Measurements from ENCODE around the gene CCNL2. TPM values are rescaled to one million over a fixed set of nuclear protein-coding genes. Genes with fewer than 3 reads are reported as not detected.
"Not testable (repeated sequence)": the region's sequence is repeated elsewhere in the genome, so short reads cannot be mapped to it uniquely, and the experiment has no call there.

Gene CCNL2
- total RNA-seq, 1 donor from 2014 or later, result 55.3 TPM

DNA sequence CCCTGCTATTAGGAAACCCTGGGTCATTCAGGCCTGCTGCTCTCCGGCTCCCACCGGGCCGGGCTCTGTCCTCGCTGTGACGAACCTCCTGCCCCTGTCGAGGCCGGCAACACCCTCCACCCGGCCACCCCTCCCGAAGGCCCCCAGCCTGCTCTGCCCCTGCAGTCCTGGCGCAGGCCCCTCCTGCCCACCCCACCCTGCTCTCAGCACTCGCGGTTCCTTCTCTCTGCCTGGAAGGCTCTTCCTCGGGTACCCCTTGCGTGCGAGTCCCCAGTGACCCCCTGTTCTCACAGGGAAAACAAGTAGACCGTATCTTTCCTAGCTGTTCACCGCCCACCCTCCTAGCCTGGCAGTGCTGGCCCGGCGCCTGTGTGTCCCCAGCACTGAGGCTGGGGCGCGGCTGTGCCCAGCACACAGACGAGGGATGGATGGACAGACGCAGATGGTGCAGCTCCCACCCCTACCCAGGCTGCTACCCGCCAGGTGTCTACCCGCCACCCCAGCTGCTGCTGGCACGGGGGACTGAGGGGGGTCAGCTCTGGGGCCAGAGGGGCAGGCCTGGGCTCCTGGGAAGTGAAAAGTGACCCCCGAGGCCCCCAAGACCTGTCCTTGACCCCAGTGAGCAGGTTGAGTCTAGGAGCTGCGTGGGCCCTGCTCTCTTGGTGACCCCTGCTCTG, 33.3 kb upstream of the CCNL2 start:
- Histone ChIP-seq H3K36me3 (ENCODE audit: control insufficient read depth in 3 of 3, insufficient read depth in 3 of 3, low read length in 3 of 3) (no peaks in the 10 kb centered on the region), H3K9ac (ENCODE audit: low read depth in 1 of 3, low read length in 3 of 3) (peak overlapping the region in 1 of 3 donors; percentile 45), H3K27ac (ENCODE audit: low read depth, low read length) (peak overlapping the region; percentile 82), H3K27me3 (ENCODE audit: control insufficient read depth in 3 of 3, insufficient read depth in 3 of 3, low read length in 3 of 3) (peaks cover 0 to 31% (median 16%) of the 10 kb centered on the region in 3 donors), H3K4me1 (ENCODE audit: control insufficient read depth in 3 of 3, insufficient read depth in 3 of 3, low read length in 3 of 3) (peaks cover 57 to 66% (median 64%) of the 10 kb centered on the region in 3 donors), H3K9me3 (ENCODE audit: control insufficient read depth in 3 of 3, low read length in 3 of 3) (no peaks in the 10 kb centered on the region), H3K4me3 (ENCODE audit: low read length in 3 of 3) (no peak overlapping the region)

DNA sequence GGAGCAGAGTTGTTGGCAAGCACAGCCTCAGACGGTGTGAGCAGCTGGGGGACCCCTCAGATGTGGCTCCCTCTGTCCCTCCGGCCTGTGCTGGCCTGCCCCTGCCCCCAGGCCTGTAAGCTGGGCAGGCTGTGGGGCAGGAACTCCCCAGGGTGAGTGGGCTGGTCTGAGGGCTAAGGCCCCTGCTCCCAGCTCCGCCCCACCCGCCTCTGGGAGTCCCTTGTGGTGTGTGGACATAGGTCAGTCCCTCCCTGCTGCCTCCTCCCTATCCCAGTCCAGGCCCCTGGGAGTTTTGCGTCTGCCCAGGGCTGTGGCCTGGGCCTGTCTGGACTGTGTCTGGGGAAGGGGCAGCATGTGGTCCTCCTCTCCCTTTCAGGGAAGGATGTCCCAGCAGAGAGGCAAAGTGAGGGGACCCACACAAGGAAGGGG, 32.7 kb upstream of the CCNL2 start:
- Histone ChIP-seq H3K4me3 (ENCODE audit: low read length in 3 of 3) (no peak overlapping the region), H3K9me3 (ENCODE audit: control insufficient read depth in 3 of 3, low read length in 3 of 3) (no peaks in the 10 kb centered on the region), H3K9ac (ENCODE audit: low read depth in 1 of 3, low read length in 3 of 3) (peak overlapping the region in 1 of 3 donors; percentile 33), H3K36me3 (ENCODE audit: control insufficient read depth in 3 of 3, insufficient read depth in 3 of 3, low read length in 3 of 3) (no peaks in the 10 kb centered on the region), H3K4me1 (ENCODE audit: control insufficient read depth in 3 of 3, insufficient read depth in 3 of 3, low read length in 3 of 3) (peaks cover 54 to 62% (median 59%) of the 10 kb centered on the region in 3 donors), H3K27me3 (ENCODE audit: control insufficient read depth in 3 of 3, insufficient read depth in 3 of 3, low read length in 3 of 3) (peaks cover 0 to 26% (median 10%) of the 10 kb centered on the region in 3 donors), H3K27ac (ENCODE audit: low read depth, low read length) (peak overlapping the region; percentile 82)

- no peaks in the 10 kb centered on the region for H3K9me3 ChIP-seq (ENCODE audit: control insufficient read depth in 3 of 3, low read length in 3 of 3)
- H3K27me3 ChIP-seq (ENCODE audit: control insufficient read depth in 3 of 3, insufficient read depth in 3 of 3, low read length in 3 of 3), result peaks cover 0 to 20% (median 8%) of the 10 kb centered on the region in 3 donors
- no peak overlapping the region for H3K4me3 ChIP-seq (ENCODE audit: low read length in 3 of 3)
- H3K9ac ChIP-seq (ENCODE audit: low read depth in 1 of 3, low read length in 3 of 3), result peak overlapping the region in 1 of 3 donors; percentile 33
- peaks cover 48 to 55% (median 54%) of the 10 kb centered on the region in 3 donors for H3K4me1 ChIP-seq (ENCODE audit: control insufficient read depth in 3 of 3, insufficient read depth in 3 of 3, low read length in 3 of 3)
- no peaks in the 10 kb centered on the region for H3K36me3 ChIP-seq (ENCODE audit: control insufficient read depth in 3 of 3, insufficient read depth in 3 of 3, low read length in 3 of 3)
- H3K27ac ChIP-seq (ENCODE audit: low read depth, low read length), result peak overlapping the region; percentile 82
These were observed 32.1 kb upstream of the CCNL2 start for GRCh38 chr1:1430992-1431844.

- peak overlapping the region in 2 of 3 donors; percentile 40 to 51 for H3K9ac ChIP-seq (ENCODE audit: low read depth in 1 of 3, low read length in 3 of 3)
- peaks cover 0 to 17% (median 5%) of the 10 kb centered on the region in 3 donors for H3K27me3 ChIP-seq (ENCODE audit: control insufficient read depth in 3 of 3, insufficient read depth in 3 of 3, low read length in 3 of 3)
These were observed 31.2 kb upstream of the CCNL2 start for GRCh38 chr1:1430114-1430982.

GRCh38 chr1:1429671-1430073, 30.5 kb upstream of the CCNL2 start:
- Histone ChIP-seq H3K9ac (ENCODE audit: low read depth in 1 of 3, low read length in 3 of 3) (no peak overlapping the region), H3K36me3 (ENCODE audit: control insufficient read depth in 3 of 3, insufficient read depth in 3 of 3, low read length in 3 of 3) (no peaks in the 10 kb centered on the region), H3K4me3 (ENCODE audit: low read length in 3 of 3) (no peak overlapping the region), H3K4me1 (ENCODE audit: control insufficient read depth in 3 of 3, insufficient read depth in 3 of 3, low read length in 3 of 3) (peaks cover 36 to 44% (median 42%) of the 10 kb centered on the region in 3 donors), H3K9me3 (ENCODE audit: control insufficient read depth in 3 of 3, low read length in 3 of 3) (no peaks in the 10 kb centered on the region), H3K27me3 (ENCODE audit: control insufficient read depth in 3 of 3, insufficient read depth in 3 of 3, low read length in 3 of 3) (peaks cover 0 to 12% (median 5%) of the 10 kb centered on the region in 3 donors), H3K27ac (ENCODE audit: low read depth, low read length) (peak overlapping the region; percentile 72)

More at GRCh38 chr1:1430114-1430982, 31.2 kb upstream of the CCNL2 start:
- H3K9me3 ChIP-seq (ENCODE audit: control insufficient read depth in 3 of 3, low read length in 3 of 3), result no peaks in the 10 kb centered on the region
- peaks cover 43 to 50% (median 49%) of the 10 kb centered on the region in 3 donors for H3K4me1 ChIP-seq (ENCODE audit: control insufficient read depth in 3 of 3, insufficient read depth in 3 of 3, low read length in 3 of 3)
- peak overlapping the region; percentile 72 for H3K27ac ChIP-seq (ENCODE audit: low read depth, low read length)
- H3K36me3 ChIP-seq (ENCODE audit: control insufficient read depth in 3 of 3, insufficient read depth in 3 of 3, low read length in 3 of 3), result no peaks in the 10 kb centered on the region
- no peak overlapping the region for H3K4me3 ChIP-seq (ENCODE audit: low read length in 3 of 3)

GRCh38 chr1:1428967-1429366, 29.8 kb upstream of the CCNL2 start:
- H3K36me3 ChIP-seq (ENCODE audit: control insufficient read depth in 3 of 3, insufficient read depth in 3 of 3, low read length in 3 of 3); H3K27ac ChIP-seq (ENCODE audit: low read depth, low read length): not testable (repeated sequence)

GRCh38 chr1:1428174-1428573, 29.0 kb upstream of the CCNL2 start:
- Histone ChIP-seq H3K27ac (ENCODE audit: low read depth, low read length) (no peak overlapping the region), H3K9me3 (ENCODE audit: control insufficient read depth in 3 of 3, low read length in 3 of 3) (no peaks in the 10 kb centered on the region), H3K9ac (ENCODE audit: low read depth in 1 of 3, low read length in 3 of 3) (no peak overlapping the region), H3K36me3 (ENCODE audit: control insufficient read depth in 3 of 3, insufficient read depth in 3 of 3, low read length in 3 of 3) (no peaks in the 10 kb centered on the region), H3K27me3 (ENCODE audit: control insufficient read depth in 3 of 3, insufficient read depth in 3 of 3, low read length in 3 of 3) (peaks cover 0 to 12% (median 5%) of the 10 kb centered on the region in 3 donors), H3K4me3 (ENCODE audit: low read length in 3 of 3) (no peak overlapping the region), H3K4me1 (ENCODE audit: control insufficient read depth in 3 of 3, insufficient read depth in 3 of 3, low read length in 3 of 3) (peaks cover 22 to 31% (median 31%) of the 10 kb centered on the region in 3 donors)

More at GRCh38 chr1:1428967-1429366, 29.8 kb upstream of the CCNL2 start:
- Histone ChIP-seq H3K27me3 (ENCODE audit: control insufficient read depth in 3 of 3, insufficient read depth in 3 of 3, low read length in 3 of 3) (peaks cover 0 to 12% (median 5%) of the 10 kb centered on the region in 3 donors), H3K4me1 (ENCODE audit: control insufficient read depth in 3 of 3, insufficient read depth in 3 of 3, low read length in 3 of 3) (peaks cover 30 to 38% (median 38%) of the 10 kb centered on the region in 3 donors)
- H3K9ac ChIP-seq (ENCODE audit: low read depth in 1 of 3, low read length in 3 of 3); H3K9me3 ChIP-seq (ENCODE audit: control insufficient read depth in 3 of 3, low read length in 3 of 3); H3K4me3 ChIP-seq (ENCODE audit: low read length in 3 of 3): not testable (repeated sequence)

DNA sequence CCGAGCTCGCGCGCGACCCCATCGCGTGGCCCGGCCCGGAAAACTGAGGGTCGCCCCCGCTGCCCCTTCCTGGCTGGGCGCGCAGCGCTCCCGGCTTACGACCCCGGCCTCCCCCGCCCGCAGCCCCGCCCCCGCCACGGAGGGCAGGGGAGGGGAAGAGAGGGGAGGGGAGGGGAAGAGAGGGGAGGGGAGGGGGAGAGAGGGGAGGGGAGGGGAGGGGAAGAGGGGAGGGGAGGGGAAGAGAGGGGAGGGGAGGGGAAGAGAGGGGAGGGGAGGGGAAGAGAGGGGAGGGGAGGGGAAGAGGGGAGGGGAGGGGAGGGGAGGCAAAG, 28.6 kb upstream of the CCNL2 start:
- Histone ChIP-seq H3K9ac (ENCODE audit: low read depth in 1 of 3, low read length in 3 of 3) (no peak overlapping the region), H3K4me1 (ENCODE audit: control insufficient read depth in 3 of 3, insufficient read depth in 3 of 3, low read length in 3 of 3) (peaks cover 18 to 27% (median 27%) of the 10 kb centered on the region in 3 donors), H3K27ac (ENCODE audit: low read depth, low read length) (no peak overlapping the region)

DNA sequence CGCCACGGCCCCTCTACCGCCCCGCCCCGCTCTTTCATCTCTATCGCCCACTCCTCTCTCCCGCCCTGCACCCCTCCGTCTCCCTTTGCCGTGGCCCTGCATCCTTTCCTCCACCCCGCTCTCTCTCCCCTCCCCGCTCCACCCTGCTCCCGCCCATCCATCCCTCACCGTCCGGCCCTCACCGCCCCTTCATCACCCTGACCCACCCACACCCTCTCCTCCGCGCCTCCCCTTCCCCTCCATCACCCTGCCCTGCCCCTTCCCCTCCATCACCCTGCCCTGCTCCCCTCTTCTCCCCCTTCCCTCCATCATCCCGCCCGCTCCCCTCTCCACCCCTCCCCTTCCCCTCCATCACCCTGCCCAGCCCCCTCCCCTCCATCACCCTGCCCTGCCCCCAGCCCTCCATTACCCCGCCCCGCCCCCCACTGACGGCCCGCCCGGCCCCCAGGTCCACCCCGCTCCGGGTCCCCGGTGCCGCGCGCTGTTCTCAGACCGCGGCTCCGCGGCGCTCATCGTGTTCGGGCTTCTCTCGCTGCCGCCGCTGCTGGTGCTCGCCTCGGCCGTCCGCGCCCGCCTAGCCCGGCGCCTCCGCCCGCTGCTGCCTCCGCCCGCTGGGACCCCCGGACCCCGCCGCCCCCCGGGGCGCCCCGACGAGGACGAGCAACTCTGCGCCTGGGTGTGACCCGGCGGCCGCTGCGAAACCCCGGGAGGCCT, 28.1 kb upstream of the CCNL2 start:
- Histone ChIP-seq H3K9ac (ENCODE audit: low read depth in 1 of 3, low read length in 3 of 3) (no peak overlapping the region), H3K27me3 (ENCODE audit: control insufficient read depth in 3 of 3, insufficient read depth in 3 of 3, low read length in 3 of 3) (peaks cover 0 to 12% (median 5%) of the 10 kb centered on the region in 3 donors), H3K36me3 (ENCODE audit: control insufficient read depth in 3 of 3, insufficient read depth in 3 of 3, low read length in 3 of 3) (no peaks in the 10 kb centered on the region), H3K4me3 (ENCODE audit: low read length in 3 of 3) (no peak overlapping the region), H3K27ac (ENCODE audit: low read depth, low read length) (no peak overlapping the region), H3K4me1 (ENCODE audit: control insufficient read depth in 3 of 3, insufficient read depth in 3 of 3, low read length in 3 of 3) (peaks cover 18 to 22% (median 21%) of the 10 kb centered on the region in 3 donors), H3K9me3 (ENCODE audit: control insufficient read depth in 3 of 3, low read length in 3 of 3) (no peaks in the 10 kb centered on the region)

More for the DNA sequence above, 28.6 kb upstream of the CCNL2 start:
- H3K27me3 ChIP-seq (ENCODE audit: control insufficient read depth in 3 of 3, insufficient read depth in 3 of 3, low read length in 3 of 3), result peaks cover 0 to 12% (median 5%) of the 10 kb centered on the region in 3 donors
- H3K9me3 ChIP-seq (ENCODE audit: control insufficient read depth in 3 of 3, low read length in 3 of 3), result no peaks in the 10 kb centered on the region
- H3K4me3 ChIP-seq (ENCODE audit: low read length in 3 of 3), result no peak overlapping the region
- H3K36me3 ChIP-seq (ENCODE audit: control insufficient read depth in 3 of 3, insufficient read depth in 3 of 3, low read length in 3 of 3), result no peaks in the 10 kb centered on the region

Data from skeletal muscle tissue (tissue), 4 donors.